H9 (cell line): ENCODE results near the gene LIN9. TPM values are rescaled to one million over a fixed set of nuclear protein-coding genes. Genes with fewer than 3 reads are reported as not detected.

ENCODE experiments used
- DNase-seq: peaks from one replicate; pipeline ENCODE4 v3.0.0-alpha.2; 2017
- H2AFZ ChIP-seq: one replicate; pipeline ENCODE4 v1.6.1; 2013; ENCODE audit warnings: mild to moderate bottlenecking, low read length, control low read depth, moderate library complexity
- H2AK5ac ChIP-seq: 2 replicates; pipeline ENCODE4 v1.6.1; 2013; ENCODE audit warnings: low read length, control low read depth, mixed read lengths; ENCODE audit not compliant: insufficient read length
- H2BK120ac ChIP-seq: one replicate; pipeline ENCODE4 v1.6.1; 2013; ENCODE audit warnings: low read depth, mild to moderate bottlenecking, low read length, control low read depth, inconsistent platforms; ENCODE audit not compliant: poor library complexity, severe bottlenecking
- H2BK12ac ChIP-seq: 2 replicates; pipeline ENCODE4 v1.6.1; 2013; ENCODE audit warnings: low read length, control low read depth, mixed read lengths, low read depth; ENCODE audit not compliant: insufficient read length
- H2BK15ac ChIP-seq: 2 replicates; pipeline ENCODE4 v1.6.1; 2013; ENCODE audit warnings: low read depth, low read length, control low read depth
- H2BK20ac ChIP-seq: one replicate; pipeline ENCODE4 v1.6.1; 2013; ENCODE audit warnings: low read depth, mild to moderate bottlenecking, low read length, control low read depth, inconsistent platforms; ENCODE audit not compliant: poor library complexity, severe bottlenecking
- H2BK5ac ChIP-seq: 2 replicates; pipeline ENCODE4 v1.6.1; 2013; ENCODE audit warnings: low read length, control low read depth, mixed read lengths; ENCODE audit not compliant: insufficient read length
- H3K14ac ChIP-seq: 2 replicates; pipeline ENCODE4 v1.6.1; 2013; ENCODE audit warnings: low read length, control low read depth; ENCODE audit not compliant: insufficient read depth
- H3K18ac ChIP-seq: 2 replicates; pipeline ENCODE4 v1.6.1; 2013; ENCODE audit warnings: low read depth, mild to moderate bottlenecking, mixed read lengths, low read length, control low read depth; ENCODE audit not compliant: insufficient read length
- H3K23ac ChIP-seq: 2 replicates; pipeline ENCODE4 v1.6.1; 2013; ENCODE audit warnings: low read length, control low read depth, mixed read lengths, low read depth; ENCODE audit not compliant: insufficient read length
- H3K23me2 ChIP-seq: 2 replicates; pipeline ENCODE4 v1.6.1; 2013; ENCODE audit warnings: low read depth, mild to moderate bottlenecking, mixed read lengths, low read length, control low read depth; ENCODE audit not compliant: insufficient read length, poor library complexity, severe bottlenecking
- H3K27ac ChIP-seq: 2 replicates; pipeline ENCODE4 v1.5.1; 2013; ENCODE audit warnings: low read length, control low read depth, mixed read lengths, low read depth; ENCODE audit not compliant: insufficient read length
- H3K27me3 ChIP-seq: 2 replicates; pipeline ENCODE4 v1.6.1; 2013; ENCODE audit warnings: low read length, control low read depth, inconsistent platforms; ENCODE audit not compliant: insufficient read depth
- H3K4ac ChIP-seq: 2 replicates; pipeline ENCODE4 v1.6.1; 2013; ENCODE audit warnings: low read depth, mild to moderate bottlenecking, control low read depth, inconsistent platforms, low read length, moderate library complexity
- H3K4me1 ChIP-seq: 2 replicates; pipeline ENCODE4 v1.6.1; 2013; ENCODE audit warnings: low read length, control low read depth, inconsistent platforms; ENCODE audit not compliant: insufficient read depth
- H3K4me2 ChIP-seq: 2 replicates; pipeline ENCODE4 v1.6.1; 2013; ENCODE audit warnings: low read length, control low read depth, mixed read lengths; ENCODE audit not compliant: insufficient read length, insufficient read depth
- H3K56ac ChIP-seq: 2 replicates; pipeline ENCODE4 v1.6.1; 2013; ENCODE audit warnings: low read depth, mild to moderate bottlenecking, mixed read lengths, low read length, control low read depth; ENCODE audit not compliant: insufficient read length
- H3K79me1 ChIP-seq: 2 replicates; pipeline ENCODE4 v1.6.1; 2013; ENCODE audit warnings: low read depth, mild to moderate bottlenecking, moderate library complexity, low read length, control low read depth, inconsistent platforms; ENCODE audit not compliant: insufficient read depth, poor library complexity, severe bottlenecking
- H3K79me2 ChIP-seq: 2 replicates; pipeline ENCODE4 v1.6.1; 2013; ENCODE audit warnings: low read length, control low read depth, inconsistent platforms; ENCODE audit not compliant: insufficient read depth
- H3K9ac ChIP-seq: 2 replicates; pipeline ENCODE4 v1.6.1; 2013; ENCODE audit warnings: low read length, control low read depth, mixed read lengths; ENCODE audit not compliant: insufficient read length; ENCODE audit errors: extremely low read depth
- H3K9me3 ChIP-seq: one replicate; pipeline ENCODE4 v1.6.1; 2013; ENCODE audit warnings: low read depth, low read length, inconsistent platforms; ENCODE audit not compliant: control insufficient read depth
- H3T11ph ChIP-seq: one replicate; pipeline ENCODE4 v1.6.1; 2013; ENCODE audit warnings: mild to moderate bottlenecking, low read length, control low read depth, inconsistent platforms
- H4K20me1 ChIP-seq: one replicate; pipeline ENCODE4 v1.6.1; 2013; ENCODE audit not compliant: control insufficient read depth, insufficient read length, insufficient read depth
- H4K5ac ChIP-seq: 2 replicates; pipeline ENCODE4 v1.6.1; 2013; ENCODE audit warnings: low read depth, mild to moderate bottlenecking, mixed read lengths, low read length, control low read depth; ENCODE audit not compliant: insufficient read length
- H4K8ac ChIP-seq: replicated peaks from 2 replicates; pipeline ENCODE4 v1.6.1; 2013; ENCODE audit warnings: low read length, control low read depth, mixed read lengths, low read depth; ENCODE audit not compliant: insufficient read length
- H4K91ac ChIP-seq: 2 replicates; pipeline ENCODE4 v1.6.1; 2013; ENCODE audit warnings: low read depth, mild to moderate bottlenecking, moderate library complexity, mixed read lengths, low read length, control low read depth; ENCODE audit not compliant: insufficient read length
- H3K27ac Mint-ChIP-seq, 3 experiments: 2 replicates in 2 of 3; 3 replicates in 1 of 3; pipeline ENCODE4 v1.8.0; 2020 to 2021; ENCODE audit warnings: mixed read lengths in 3 of 3, mild to moderate bottlenecking in 1 of 3, moderate library complexity in 1 of 3
- H3K27me3 Mint-ChIP-seq: 2 replicates; pipeline ENCODE4 v1.8.0; 2021; ENCODE audit warnings: low read depth, mild to moderate bottlenecking, moderate library complexity, mixed read lengths
- H3K36me3 Mint-ChIP-seq, 3 experiments: 2 replicates in 2 of 3; 3 replicates in 1 of 3; pipeline ENCODE4 v1.8.0; 2020 to 2021; ENCODE audit warnings: low read depth in 3 of 3, mixed read lengths in 3 of 3; ENCODE audit not compliant: insufficient read depth in 1 of 3
- H3K4me1 Mint-ChIP-seq, 2 experiments: 2 replicates each; pipeline ENCODE4 v1.8.0; 2020; ENCODE audit warnings: mixed read lengths in 2 of 2
- H3K4me3 Mint-ChIP-seq, 2 experiments: 2 replicates in 1 of 2; 3 replicates in 1 of 2; pipeline ENCODE4 v1.8.0; 2020 to 2021; ENCODE audit warnings: mild to moderate bottlenecking in 2 of 2, mixed read lengths in 2 of 2, moderate library complexity in 1 of 2
- H3K9me3 Mint-ChIP-seq, 2 experiments: 2 replicates in 1 of 2; 3 replicates in 1 of 2; pipeline ENCODE4 v1.8.0; 2020; ENCODE audit warnings: mild to moderate bottlenecking in 2 of 2, mixed read lengths in 2 of 2, moderate library complexity in 1 of 2
- WGBS: extraction: QIAGEN DNeasy Blood & Tissue Kit; methylation state at CpG from one replicate; pipeline ENCODE4 v1.1.7; 2013; ENCODE audit warnings: missing lambda C conversion rate, low lambda C conversion rate, mixed read lengths; ENCODE audit not compliant: insufficient read length; ENCODE audit errors: extremely low coverage; 5-methylcytosine and 5-hydroxymethylcytosine counted together
- total RNA-seq: library from RNA; stranded (reverse); gene quantifications from 2 replicates; pipeline ENCODE4 v1.2.1, GENCODE V29; 2021
- TF ChIP-seq, protein P1 (sequence below): fragments of 200-600 bp; sonication (generic); conservative IDR thresholded peaks from 3 replicates; pipeline ENCODE4 v1.8.0; 2021; ENCODE audit warnings: antibody characterized with exemption, mild to moderate bottlenecking

LIN9 gene
- total RNA-seq, 1 experiment from 2014 or later: 9.5 TPM

DNA sequence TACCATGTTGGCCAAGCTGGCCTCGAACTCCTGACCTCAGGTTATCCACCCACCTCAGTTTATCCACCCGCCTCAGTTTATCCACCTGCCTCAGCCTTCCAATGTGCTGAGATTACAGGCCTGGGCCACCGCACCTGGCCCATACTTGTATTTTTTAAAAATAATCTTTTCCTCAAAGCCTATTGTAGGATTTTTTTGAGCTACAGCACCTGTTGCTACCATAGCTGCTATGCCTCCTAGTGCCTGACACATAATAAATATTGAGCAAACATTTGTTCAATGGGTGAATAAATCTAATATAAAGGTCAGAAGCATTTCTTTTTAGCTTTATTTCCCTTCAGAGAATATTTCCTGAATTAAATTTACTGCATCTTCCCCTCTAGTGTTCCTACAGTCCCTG, 106.7 kb downstream of the LIN9 start:
- Histone ChIP-seq H2BK20ac (no peak overlapping the region), H3K9me3 (no peaks in the 10 kb centered on the region), H3K18ac (no peak overlapping the region), H3K4me2 (no peak overlapping the region), H3K23ac (no peak overlapping the region), H3K27me3 (no peaks in the 10 kb centered on the region; the same call in 1 of the 2 replicates), H3K4me1 (no peaks in the 10 kb centered on the region; the same call in 1 of the 2 replicates), H3K79me1 (no peaks in the 10 kb centered on the region), H2BK120ac (no peak overlapping the region), H4K8ac (no peak overlapping the region), H4K91ac (no peak overlapping the region), H3K23me2 (no peaks in the 10 kb centered on the region), H3K56ac (no peak overlapping the region), H2BK15ac (no peak overlapping the region), H2BK12ac (no peak overlapping the region), H3T11ph (no peak overlapping the region), H4K5ac (no peak overlapping the region), H3K79me2 (no peaks in the 10 kb centered on the region), H2BK5ac (no peak overlapping the region), H2AK5ac (no peak overlapping the region), H4K20me1 (no peaks in the 10 kb centered on the region), H3K27ac (no peak overlapping the region), H2AFZ (no peak overlapping the region), H3K4ac (no peak overlapping the region), H3K9ac (no peak overlapping the region), H3K14ac (no peak overlapping the region)
- H3K27me3 Mint-ChIP-seq: peaks cover 3% of the 10 kb centered on the region
- peaks cover 9 to 16% of the 10 kb centered on the region in 2 experiments for H3K4me1 Mint-ChIP-seq
- peak overlapping the region in 1 of 3 experiments; percentile 11; a peak in 1 of 7 replicates for H3K27ac Mint-ChIP-seq
- no peak overlapping the region for H3K4me3 Mint-ChIP-seq
- no peak for DNase-seq
- H3K9me3 Mint-ChIP-seq: no peaks in the 10 kb centered on the region
- WGBS: no CpG with 5 or more reads among the region's 3 CpGs
- TF ChIP-seq, protein P1, sequence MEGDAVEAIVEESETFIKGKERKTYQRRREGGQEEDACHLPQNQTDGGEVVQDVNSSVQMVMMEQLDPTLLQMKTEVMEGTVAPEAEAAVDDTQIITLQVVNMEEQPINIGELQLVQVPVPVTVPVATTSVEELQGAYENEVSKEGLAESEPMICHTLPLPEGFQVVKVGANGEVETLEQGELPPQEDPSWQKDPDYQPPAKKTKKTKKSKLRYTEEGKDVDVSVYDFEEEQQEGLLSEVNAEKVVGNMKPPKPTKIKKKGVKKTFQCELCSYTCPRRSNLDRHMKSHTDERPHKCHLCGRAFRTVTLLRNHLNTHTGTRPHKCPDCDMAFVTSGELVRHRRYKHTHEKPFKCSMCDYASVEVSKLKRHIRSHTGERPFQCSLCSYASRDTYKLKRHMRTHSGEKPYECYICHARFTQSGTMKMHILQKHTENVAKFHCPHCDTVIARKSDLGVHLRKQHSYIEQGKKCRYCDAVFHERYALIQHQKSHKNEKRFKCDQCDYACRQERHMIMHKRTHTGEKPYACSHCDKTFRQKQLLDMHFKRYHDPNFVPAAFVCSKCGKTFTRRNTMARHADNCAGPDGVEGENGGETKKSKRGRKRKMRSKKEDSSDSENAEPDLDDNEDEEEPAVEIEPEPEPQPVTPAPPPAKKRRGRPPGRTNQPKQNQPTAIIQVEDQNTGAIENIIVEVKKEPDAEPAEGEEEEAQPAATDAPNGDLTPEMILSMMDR: no peak
- no peaks in the 10 kb centered on the region for H3K36me3 Mint-ChIP-seq
